GM18858 (cell line): ENCODE data around the gene MAP4K3.
"Not testable (repeated sequence)": the region's sequence is repeated elsewhere in the genome, so short reads cannot be mapped to it uniquely, and the experiment has no call there.

Experiments
- ATAC-seq: cut with Tn5 transposase; IDR thresholded peaks from one replicate; pipeline ENCODE4 v1.9.1; 2021; ENCODE audit not compliant: unreplicated experiment

MAP4K3 gene

GRCh38 chr2:39375917-39376316 is 61.2 kb downstream of the MAP4K3 start:
- no peak for ATAC-seq

- ATAC-seq: no peak
Observed at GRCh38 chr2:39373181-39373802, 63.8 kb downstream of the MAP4K3 start.

DNA sequence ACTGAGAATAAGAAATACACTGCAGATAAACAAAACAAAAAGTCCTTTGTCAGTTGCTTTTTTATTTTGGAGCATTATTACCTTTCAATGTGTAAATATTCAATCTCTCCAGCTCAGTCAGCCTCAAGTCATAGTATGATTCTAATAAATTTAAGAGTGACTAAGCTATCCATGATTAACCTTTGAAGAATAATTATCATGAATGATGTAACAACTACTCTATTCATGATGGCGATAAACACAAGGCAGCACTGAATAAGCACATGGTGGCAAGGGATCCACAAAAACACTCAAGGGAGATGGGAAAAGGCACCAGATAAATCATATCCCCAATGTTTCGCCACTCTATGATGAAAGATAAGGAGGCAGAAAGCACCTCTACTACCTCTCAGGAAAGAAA is 67.0 kb downstream of the MAP4K3 start:
- ATAC-seq: no peak

- ATAC-seq: no peak
Observed at GRCh38 chr2:39368846-39369245, 68.2 kb downstream of the MAP4K3 start.

DNA sequence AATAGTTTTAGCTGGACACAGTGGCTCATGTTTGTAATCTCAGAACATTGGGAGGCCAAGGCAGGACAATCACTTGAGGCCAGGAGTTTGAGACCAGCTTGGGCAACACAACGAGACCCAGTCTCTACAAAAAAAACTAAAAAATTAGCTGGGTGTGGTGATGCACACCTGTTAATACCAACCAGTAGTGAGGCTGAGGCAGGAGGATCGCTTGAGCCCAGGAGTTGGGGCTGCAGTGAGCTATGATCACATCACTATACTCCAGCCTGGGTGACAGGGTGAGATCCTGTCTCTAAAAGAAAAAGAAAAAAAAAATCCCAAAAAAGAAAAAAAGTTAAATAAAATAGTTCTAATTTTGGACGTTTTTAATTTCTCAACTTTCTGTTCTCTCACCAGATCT is 68.7 kb downstream of the MAP4K3 start:
- ATAC-seq: no peak

GRCh38 chr2:39362595-39362994 is 74.5 kb downstream of the MAP4K3 start:
- no peak for ATAC-seq

- no peak for ATAC-seq
Observed at GRCh38 chr2:39361511-39361910, 75.6 kb downstream of the MAP4K3 start.

DNA sequence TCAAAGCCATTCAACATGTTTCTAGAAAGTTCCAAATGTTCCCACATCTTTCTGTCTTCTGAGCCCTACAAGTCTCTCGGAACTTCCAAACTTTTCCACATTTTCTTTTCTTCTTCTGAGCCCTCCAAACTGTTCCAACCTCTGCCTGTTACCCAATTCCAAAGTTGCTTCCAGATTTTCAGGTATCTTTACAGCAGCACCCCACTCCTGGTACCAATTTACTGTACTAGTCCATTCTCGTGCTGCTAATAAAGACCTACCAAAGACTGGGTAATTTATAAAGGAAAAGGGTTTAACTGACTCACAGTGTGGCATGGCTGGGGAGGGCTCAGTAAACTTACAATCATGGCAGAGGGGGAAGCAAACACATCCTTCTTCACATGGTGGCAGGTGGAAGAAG is 76.7 kb downstream of the MAP4K3 start:
- not testable (repeated sequence) for ATAC-seq

DNA sequence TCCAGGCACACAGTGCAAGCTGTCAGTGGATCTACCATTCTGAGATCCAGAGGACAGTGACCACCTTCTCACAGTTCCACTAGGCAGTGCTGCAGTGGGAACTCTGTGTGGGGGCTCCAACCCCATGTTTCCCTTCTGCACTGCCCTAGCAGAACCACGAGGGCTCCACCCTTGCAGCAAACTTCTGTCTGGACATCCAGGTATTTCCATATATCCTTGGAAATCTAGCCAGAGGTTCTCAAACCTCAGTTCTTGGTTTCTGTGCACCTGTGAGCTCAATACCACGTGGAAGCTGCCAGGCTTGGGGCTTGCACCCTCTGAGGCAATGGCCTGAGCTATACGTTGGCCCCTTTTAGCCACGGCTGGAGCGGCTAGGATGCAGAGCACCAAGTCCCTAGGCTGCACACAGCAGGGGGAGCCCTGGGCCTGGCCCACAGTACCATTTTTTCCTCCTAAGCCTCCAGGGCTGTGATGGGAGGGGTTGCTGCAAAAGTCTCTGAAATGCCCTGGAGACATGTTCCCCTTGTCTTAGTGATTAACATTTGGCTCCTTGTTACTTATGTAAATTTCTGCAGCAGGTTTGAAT is 77.5 kb downstream of the MAP4K3 start:
- ATAC-seq: no peak

GRCh38 chr2:39356922-39357639 is 80.0 kb downstream of the MAP4K3 start:
- no peak for ATAC-seq

GRCh38 chr2:39350658-39351057 is 86.4 kb downstream of the MAP4K3 start:
- ATAC-seq: no peak

DNA sequence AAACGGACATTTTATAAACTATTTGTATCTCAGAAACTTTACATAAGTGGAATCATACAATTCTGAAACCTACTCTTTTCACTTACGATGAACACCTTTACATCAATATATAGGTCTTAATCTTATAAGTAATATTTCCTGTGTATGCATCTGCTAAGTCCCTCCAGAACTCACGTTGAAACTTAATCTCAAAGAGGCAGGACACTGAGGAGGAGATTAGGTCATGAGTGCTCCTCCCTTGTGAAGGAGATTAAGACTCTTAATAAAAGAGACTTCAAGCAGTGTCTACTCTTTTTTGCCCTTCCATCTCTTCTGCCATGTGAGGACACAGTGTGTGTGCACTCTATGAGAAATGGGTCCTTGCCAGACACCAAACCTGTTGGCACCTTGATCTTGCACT is 98.6 kb downstream of the MAP4K3 start:
- ATAC-seq: no peak

DNA sequence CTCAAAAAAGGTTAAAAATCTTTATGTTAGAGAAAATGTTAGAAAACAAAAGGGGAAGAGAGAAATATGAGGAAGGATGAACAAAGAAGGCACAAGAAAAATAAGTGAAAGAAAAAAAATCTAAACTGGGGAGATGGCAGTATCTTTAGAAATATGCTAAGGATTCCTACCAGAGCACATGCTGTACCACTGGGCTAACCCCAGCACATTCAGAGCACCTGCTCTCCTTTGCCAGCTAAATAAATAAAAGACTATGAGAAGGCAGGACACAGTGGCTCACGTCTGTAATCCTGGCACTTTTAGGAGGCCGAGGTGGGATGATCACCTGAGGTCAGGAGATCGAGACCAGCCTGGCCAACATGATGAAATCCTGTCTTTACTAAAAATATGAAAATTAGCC is 101.2 kb downstream of the MAP4K3 start:
- no peak for ATAC-seq

DNA sequence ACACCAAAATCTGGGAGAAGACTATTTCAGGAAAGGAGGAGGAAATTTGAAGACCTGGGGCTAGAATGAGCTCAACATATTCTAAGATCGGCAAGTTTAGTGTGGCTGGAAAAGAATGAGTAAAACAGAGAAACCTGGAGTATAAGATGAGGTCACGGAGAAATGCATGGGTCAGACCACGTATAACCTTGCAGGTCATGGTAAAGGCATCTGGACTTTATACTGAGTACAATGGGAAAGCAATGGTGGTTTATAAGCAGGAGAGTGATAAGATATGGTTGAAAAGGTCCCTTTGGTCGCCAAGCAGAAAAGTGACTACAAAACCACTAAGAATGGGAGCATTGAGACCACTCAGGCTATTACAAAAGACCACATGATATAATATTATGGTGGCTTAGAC is 102.1 kb downstream of the MAP4K3 start:
- no peak for ATAC-seq

- no peak for ATAC-seq
Observed at GRCh38 chr2:39334529-39334928, 102.6 kb downstream of the MAP4K3 start.

DNA sequence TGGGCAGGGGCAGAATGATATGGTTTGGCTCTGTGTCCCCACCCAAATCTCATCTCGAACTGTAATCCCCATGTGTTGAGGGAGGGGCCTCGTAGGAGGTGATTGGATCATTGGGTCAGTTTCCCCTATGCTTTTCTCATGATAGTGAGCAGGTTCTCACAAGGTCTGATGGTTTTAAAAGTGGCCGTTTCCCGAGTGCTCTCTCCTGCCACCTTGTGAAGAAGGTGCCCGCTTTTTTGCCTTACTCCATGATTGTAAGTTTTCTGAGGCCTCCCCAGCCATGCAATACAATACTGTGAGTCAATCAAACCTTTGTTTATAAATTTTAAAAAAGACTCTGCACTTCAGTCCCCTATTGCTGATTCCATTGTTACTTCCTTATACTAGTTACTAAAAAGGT is 110.4 kb downstream of the MAP4K3 start:
- no peak for ATAC-seq

- ATAC-seq: no peak
Observed at GRCh38 chr2:39325966-39326365, 111.1 kb downstream of the MAP4K3 start.

DNA sequence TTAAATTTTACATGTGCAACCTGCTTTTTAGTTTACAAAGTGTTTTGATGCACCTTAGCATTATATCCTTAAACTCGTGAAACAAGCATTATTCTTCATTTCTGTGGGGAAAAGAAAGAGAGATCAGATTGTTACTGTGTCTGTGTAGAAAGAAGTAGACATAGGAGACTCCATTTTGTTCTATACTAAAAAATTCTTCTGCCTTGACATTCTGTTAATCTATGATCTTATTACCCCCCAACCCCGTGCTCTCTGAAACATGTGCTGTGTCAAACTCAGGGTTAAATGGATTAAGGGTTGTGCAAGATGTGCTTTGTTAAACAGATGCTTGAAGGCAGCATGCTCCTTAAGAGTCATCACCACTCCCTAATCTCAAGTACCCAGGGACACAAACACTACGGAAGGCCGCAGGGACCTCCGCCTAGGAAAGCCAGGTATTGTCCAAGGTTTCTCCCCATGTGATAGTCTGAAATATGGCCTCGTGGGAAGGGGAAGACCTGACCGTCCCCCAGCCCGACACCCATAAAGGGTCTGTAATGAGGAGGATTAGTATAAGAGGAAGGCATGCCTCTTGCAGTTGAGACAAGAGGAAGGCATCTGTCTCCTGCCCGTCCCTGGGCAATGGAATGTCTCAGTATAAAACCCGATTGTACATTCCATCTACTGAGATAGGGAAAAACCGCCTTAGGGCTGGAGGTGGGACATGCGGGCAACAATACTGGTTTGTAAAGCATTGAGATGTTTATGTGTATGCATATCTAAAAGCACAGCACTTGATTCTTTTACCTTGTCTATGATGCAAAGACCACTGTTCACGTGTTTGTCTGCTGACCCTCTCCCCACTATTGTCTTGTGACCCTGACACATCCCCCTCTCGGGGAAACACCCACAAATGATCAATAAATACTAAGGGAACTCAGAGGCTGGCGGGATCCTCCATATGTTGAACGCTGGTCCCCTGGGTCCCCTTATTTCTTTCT is 115.7 kb downstream of the MAP4K3 start:
- not testable (repeated sequence) for ATAC-seq

DNA sequence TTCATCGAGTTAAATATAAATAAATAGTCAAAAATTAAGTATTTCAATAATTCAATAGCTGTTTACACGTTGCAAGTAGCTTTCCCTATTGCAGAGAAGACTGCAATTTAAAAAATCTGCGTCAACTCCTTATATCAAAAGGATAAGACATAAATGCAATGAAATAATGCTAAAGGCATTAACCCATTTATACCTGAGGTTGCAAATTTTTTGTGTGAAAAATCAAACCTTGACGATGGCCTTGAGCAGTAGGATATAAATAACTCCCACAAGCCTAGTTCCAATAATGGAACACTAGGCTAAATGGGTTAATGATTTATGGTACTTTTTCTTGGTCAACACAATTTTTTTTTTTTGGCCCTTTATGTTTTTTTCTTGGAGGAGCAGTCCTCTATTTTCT is 116.9 kb downstream of the MAP4K3 start:
- ATAC-seq: no peak

- no peak for ATAC-seq
Observed at GRCh38 chr2:39313575-39313974, 123.5 kb downstream of the MAP4K3 start.

DNA sequence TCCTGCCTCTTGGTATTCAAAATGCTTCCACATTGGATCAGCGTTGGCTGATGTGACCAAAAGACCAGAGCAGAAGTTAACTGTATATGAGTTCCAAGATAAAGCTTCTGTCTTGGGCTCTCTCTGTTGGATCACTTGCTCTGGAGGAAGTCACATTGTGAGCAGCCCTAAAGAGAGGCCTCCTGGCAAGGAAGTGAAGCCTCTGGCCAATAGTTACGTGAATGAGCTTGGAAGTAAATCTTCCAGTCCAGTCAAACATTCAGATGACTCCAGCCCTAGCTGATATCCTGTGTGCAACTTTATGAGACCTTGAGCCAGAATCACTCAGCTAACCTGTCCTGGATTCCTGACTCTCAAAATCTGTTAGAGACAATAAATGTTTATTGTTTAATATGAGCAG is 125.6 kb downstream of the MAP4K3 start:
- ATAC-seq: no peak
